ENCODE measurements around the gene ITGB8.

- no peak for TF ChIP-seq FOXP1 (CRISPR knock-in tag; IDR thresholded peaks at IDR 0.05)
- TF ChIP-seq ZNF174 (CRISPR knock-in tag; IDR thresholded peaks at IDR 0.05): no peak
- TF ChIP-seq MTA3 (IDR thresholded peaks at IDR 0.05; ENCODE audit: borderline replicate concordance): no peak
- no peak for TF ChIP-seq USF2 (CRISPR knock-in tag; IDR thresholded peaks at IDR 0.05)
- TF ChIP-seq CTCF (IDR thresholded peaks at IDR 0.05 in 2 of 3, conservative IDR thresholded peaks at IDR 0.05 in 1 of 3; ENCODE audit: insufficient read depth in 2 of 3, low read depth in 1 of 3, low read length in 3 of 3): no peak
- no peak for TF ChIP-seq ADNP (tag; IDR thresholded peaks at IDR 0.05)
- TF ChIP-seq CBFA2T3 (IDR thresholded peaks at IDR 0.05): no peak
- TF ChIP-seq SIN3A (IDR thresholded peaks at IDR 0.05; ENCODE audit: borderline replicate concordance in 2 of 2, control insufficient read depth in 1 of 2, low read depth in 2 of 2, low read length in 2 of 2): no peak
These were observed 32.0 kb downstream of the ITGB8 start for GRCh38 chr7:20362574-20363253.
